GM18870 (cell line): ENCODE results near the gene TRIM7.
"Not testable (repeated sequence)": the region's sequence is repeated elsewhere in the genome, so short reads cannot be mapped to it uniquely, and the experiment has no call there.

Source experiments
- ATAC-seq: cut with Tn5 transposase; IDR thresholded peaks from one replicate; pipeline ENCODE4 v1.9.1; 2021; ENCODE audit warnings: moderate library complexity; ENCODE audit not compliant: unreplicated experiment

Gene TRIM7

DNA sequence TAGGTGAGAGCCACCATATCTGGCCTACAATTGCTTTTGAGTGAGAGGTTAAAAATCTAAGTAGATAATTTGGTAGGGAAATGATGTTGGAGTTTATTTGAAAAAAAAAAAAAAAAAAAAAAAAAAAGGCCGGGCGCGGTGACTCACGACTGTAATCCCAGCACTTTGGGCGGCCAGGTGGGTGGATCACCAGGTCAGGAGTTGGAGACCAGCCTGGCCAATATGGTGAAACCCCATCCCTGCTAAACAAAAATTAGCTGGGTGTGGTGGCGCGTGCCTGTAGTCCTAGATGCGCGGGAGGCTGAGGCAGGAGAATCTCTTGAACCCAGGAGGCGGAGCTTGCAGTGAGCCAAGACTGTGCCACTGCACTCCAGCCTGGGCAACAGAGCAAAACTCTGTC lies 9.3 kb upstream of the TRIM7 start:
- not testable (repeated sequence) for ATAC-seq

DNA sequence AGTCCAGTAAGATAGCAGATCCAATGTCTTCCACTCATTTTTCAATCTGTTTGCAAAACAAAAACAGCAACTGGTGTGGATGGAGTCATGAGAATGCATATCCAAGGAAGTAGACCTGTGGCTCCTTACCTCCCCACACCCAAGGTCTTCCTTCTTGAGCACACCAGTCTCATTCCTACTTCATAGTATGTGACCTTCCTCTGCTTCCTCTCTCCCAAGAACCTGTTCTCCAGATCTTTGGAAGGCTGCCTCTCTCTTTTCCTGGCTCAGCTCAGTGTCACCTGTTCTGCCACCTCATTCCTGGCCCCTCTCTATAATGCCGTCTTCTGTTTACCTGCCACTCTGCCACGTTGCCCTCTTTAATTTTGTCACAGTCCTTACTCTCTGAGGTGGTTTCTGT lies 7.9 kb upstream of the TRIM7 start:
- no peak for ATAC-seq

DNA sequence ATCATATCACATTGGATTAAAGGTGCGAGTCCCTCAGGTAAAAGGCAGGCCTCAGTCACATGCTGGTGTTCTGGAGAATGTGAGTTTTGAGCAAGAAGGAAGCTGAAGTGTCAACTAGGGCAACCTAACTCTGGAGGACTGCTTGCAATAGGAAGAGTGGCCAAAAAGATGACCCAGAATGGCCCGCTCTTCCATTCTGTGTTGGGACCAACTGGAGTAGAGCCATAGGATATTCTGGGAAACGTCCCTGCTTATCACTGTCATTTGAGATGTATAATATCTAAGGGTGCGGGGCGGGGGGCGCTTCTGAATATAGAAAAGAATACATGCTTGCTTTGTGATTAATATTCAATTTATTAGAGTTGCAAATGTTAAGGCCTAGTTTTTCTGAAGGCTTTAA lies 7.1 kb upstream of the TRIM7 start:
- no peak for ATAC-seq

DNA sequence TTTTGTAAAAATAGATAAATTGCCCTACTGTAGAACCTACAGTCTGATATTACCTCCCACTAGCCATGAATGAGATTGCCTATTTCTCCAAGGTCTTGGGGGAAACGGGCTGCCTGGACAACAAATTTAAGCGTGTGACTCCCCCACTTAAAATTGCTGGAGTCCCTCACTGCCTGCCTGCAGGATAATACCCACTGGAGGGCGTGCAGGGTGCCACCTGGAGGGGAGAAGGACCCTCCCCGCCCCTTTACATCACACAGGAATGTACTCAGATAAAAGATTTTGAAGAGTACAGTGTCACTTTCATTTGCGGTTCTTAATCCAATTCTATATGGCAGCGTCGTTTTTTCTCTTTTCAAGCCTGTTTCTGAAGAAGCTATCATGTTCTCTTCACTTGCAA lies 6.2 kb upstream of the TRIM7 start:
- ATAC-seq: no peak

- not testable (repeated sequence) for ATAC-seq
Observed at GRCh38 chr5:181210698-181211097, 5.7 kb upstream of the TRIM7 start.

DNA sequence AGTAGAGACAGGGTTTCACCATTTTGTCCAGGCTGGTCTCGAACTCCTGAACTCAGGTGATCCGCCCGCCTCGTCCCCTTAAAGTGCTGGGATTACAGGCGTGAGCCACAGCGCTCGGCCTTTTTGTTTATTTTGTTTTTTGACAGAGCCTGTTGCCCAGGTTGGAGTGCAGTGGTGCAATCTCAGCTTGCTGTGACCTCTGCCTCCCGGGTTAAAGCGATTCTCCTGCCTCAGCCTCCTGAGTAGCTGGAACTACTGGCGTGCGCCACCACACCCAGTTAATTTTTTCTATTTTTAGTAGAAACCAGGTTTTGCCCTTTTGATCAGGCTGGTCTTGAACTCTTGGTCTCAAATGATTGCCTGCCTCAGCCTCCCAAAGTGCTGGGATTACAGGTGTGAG lies 5.2 kb upstream of the TRIM7 start:
- ATAC-seq: not testable (repeated sequence)

GRCh38 chr5:181209006-181209405 lies 4.0 kb upstream of the TRIM7 start:
- not testable (repeated sequence) for ATAC-seq

- ATAC-seq: no peak
Observed at GRCh38 chr5:181207960-181208253, 2.9 kb upstream of the TRIM7 start.

DNA sequence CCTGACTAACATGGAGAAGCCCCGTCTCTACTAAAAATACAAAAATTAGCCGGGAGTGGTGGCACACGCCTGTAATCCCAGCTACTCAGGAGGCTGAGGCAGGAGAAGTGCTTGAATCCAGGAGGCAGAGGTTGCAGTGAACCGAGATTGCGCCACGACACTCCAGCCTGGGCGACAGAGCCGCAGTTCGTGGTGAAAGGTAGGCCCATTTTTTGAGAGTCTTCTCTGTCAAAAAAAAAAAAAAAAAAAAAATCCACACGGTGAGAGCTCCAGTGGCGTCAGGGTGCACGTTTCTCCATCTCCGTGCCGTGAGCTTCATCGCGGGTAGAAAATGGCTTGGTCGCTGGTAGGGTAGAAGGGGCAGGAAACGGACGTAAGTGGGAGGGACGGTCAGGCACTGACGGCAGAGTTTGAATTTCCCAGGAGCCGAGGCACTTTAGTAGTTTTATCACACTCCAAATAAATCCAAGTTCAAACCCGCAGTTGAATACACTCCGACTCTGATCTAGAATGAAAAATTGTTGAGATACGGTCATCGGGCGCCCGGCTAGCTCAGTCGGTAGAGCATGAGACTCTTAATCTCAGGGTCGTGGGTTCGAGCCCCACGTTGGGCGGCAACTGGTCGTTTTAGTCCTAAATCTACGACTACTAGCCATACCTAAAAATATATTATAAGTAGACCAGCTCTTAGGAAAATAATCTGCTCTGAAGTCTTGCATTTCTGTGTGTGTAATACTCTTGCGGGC lies 2.4 kb upstream of the TRIM7 start:
- no peak for ATAC-seq

DNA sequence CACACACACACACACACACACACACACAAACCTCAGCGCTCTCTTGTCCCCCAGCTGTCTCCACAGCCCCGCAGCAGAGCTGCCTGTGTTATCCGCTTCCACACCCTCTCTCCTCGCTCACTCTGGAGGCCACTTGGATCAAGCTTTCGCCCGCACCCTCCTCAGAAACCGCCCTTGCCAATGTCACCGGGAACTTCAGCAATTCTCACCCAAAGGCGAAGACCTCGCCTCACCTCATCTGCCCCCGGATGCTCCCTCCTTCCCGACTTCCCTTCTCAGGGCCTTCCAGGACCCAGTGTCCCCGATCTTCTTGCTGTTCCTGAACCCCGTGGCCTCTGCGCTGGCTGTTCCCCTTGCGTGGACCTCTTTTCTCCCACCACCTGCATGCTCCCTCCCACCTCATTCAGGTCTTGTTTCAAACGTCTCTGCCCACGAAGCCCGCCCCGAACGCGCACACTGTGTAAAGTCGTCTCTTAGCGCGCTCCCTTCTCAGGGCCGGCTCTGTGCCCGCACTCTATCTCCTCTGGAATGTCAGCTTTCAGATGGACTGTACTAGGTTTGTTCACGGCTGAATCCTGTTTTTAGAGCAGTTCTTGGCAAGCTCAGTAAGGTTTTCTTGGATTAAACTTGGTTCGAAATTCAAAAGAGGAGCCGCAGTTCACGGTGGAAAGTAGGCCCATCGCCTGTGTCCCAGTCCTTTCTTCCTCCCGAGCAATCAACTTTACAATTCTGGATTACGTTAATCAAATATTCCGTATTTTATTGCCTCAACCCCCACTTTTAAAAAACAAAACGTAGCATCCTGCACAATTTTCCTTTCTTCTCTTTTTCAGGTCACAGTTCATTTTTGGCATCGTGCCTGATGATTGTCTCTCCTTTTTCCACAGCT lies 1.0 kb upstream of the TRIM7 start:
- peak; percentile 10 for ATAC-seq

DNA sequence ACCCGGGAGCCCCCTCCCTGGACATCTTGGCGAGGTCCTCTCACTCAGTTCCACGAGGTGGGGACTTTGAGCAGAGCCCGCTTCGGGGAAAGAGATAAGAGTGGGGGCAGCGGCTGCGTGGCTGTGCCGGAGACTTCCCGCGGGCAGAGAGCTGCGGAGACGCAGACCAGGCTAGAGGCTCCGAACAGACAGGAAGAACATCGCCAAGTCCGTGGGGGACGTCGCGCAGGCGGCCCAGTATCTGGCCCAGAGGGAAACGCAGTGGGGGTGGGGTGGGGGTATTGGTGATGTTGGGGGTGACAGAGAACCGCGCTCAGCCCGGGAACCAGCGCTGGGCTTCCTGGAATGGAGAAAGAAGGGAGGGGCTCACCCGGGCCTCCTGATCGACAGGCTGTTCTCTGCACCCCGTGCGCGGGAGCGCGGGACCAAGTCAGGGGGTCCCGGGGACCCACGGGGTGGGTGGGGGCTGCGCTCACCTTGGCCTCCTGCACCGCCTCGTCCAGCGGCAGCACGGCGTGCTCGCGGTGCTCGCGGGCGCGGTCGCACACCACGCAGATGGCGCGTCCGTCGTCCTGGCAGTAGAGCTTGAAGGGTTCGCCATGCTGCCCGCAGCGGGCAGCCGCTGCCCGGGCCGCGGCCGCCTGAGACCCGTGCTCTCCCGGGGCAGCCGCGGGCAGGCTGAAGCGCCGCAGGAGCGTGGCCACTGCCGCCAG lies 727 bp downstream of the TRIM7 start:
- ATAC-seq: no peak

- no peak for ATAC-seq
Observed at GRCh38 chr5:181203777-181204112, 1.3 kb downstream of the TRIM7 start.

GRCh38 chr5:181203093-181203711 lies 1.8 kb downstream of the TRIM7 start:
- no peak for ATAC-seq

DNA sequence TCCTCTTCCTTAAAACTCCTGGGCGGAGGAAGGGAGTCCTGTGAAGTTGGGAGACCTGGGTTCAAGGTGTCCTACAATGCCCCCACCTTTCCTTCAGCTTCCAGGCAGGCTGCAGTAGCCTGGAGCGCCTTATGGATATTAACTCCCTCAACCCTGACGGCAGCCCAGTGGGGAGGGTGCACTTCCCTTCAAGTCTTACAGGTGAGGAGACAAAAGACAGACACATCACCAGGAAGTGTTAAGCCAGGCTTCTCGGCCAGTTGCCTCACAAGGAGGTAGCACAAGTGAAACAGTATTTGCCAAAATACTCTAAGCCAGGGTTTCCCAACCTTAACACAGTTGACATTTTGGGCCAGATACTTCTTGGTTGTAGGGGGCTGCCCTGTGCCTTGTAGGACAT lies 4.2 kb downstream of the TRIM7 start:
- no peak for ATAC-seq

DNA sequence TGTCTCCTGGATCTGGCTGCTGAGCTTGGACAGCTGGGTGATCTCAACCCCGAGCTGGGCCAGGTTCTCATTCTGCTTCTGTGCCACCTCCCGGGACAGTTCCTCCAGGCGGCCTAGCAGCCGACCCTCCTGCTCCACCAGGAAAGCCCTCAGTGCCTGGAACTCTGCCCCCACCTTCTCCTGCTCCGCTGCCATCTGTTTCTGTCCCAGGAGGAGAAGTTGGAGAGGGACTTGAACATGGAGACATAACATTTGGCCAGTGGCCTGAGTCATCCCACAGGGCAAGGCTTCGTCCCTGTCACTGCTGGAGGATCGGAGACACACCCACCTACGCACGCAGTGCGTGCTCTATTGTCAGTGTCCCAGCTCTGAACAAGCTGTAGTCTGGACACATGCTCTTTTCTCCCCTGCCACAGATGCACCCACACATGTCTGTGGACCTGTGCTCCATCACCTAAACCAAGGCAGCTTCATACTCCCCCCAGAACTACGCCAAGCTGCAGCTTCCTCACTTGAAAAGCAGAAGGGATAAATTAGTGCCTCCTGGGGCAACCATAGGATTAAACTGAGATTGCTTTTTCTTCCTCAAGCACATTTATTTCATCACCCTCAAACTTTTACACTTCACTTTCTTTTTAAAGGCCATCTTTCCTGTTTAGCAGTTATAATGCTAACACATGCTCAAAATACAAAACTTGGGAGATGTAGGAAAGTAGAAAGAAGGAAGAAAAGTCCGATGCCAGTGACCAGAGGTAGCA lies 4.9 kb downstream of the TRIM7 start:
- no peak for ATAC-seq

DNA sequence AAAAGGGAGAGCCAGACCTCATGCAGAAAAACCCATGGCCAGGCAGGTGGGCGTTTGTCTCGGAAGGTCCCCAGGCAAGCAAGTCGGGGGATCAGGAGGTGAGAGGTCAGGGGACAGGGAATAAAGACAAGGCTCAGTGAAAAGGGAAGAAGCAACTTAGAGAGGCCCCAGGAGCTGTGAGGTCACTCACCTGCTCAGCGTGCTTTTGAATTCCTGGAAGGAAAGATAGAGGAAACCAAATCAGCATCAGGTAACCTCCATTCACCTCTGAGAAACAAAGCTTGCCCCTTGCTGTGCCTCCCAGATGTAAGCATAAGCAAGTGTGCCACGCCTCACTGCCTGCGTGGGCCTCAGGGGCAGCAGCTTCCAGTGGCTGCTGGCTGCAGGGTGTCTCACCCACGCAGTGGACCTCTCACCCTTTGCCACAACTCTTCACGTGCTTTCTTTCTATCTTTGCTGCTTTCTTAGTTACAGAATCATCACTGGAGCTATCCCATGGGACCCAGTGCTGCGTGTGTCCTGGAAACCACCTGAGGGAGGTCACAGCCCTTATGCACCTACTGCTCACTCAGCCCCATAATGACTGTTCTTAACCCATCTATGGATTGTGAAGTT lies 6.0 kb downstream of the TRIM7 start:
- peak; percentile 76 for ATAC-seq

- ATAC-seq: no peak
Observed at GRCh38 chr5:181198106-181198685, 6.8 kb downstream of the TRIM7 start.

DNA sequence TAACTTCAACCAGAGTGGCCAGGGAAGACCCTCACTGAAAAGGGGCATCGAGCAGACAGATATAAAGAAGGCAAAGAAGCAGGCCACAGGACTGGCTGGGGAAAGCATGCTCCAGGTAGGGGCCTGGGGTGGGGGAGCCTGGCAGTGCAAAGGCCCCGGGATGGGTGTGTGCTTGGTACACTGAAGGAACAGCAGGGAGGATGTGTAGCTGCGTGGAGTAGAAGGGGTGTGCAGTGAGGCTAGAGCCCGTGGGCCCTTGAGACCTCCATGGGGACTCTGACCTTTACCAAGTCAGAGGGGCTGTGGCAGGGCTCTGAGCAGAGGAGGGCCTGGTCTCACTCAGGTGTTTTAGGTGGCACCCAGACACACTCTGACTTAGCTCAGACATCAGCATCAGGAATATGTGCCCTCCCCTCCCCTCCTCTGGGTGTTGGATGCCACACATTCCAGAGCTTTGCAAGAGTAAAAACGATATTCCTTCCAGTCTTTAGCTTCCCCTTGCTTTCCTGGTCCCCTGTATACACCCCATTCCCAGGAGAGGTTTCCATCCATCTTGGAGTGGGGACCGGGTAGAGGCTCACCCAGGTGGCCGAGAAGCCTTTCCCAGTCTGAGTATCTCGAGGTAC lies 7.6 kb downstream of the TRIM7 start:
- ATAC-seq: no peak

- ATAC-seq: no peak
Observed at GRCh38 chr5:181195249-181195761, 9.7 kb downstream of the TRIM7 start.
